Measurements from ENCODE around the gene MDFIC.

MDFIC gene

DNA sequence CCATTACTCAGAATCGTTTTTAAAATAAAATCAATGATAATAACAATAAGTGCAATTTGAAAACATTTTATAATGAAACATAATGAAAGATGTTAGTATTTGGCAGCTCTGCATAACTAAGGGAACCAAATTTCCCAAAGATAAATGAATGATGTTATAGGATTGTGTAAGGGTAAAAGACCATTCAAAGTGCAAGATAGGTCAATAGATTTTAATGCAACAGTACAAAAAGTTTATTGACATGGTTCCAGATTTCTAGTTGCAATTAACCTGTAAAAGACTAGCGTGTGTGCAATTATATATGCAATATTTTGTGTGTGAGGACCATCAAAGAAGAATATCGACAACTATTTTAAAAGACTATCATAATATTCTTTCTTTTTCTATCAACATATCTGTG, 122.3 kb downstream of the MDFIC start:
- no peak for DNase-seq

DNA sequence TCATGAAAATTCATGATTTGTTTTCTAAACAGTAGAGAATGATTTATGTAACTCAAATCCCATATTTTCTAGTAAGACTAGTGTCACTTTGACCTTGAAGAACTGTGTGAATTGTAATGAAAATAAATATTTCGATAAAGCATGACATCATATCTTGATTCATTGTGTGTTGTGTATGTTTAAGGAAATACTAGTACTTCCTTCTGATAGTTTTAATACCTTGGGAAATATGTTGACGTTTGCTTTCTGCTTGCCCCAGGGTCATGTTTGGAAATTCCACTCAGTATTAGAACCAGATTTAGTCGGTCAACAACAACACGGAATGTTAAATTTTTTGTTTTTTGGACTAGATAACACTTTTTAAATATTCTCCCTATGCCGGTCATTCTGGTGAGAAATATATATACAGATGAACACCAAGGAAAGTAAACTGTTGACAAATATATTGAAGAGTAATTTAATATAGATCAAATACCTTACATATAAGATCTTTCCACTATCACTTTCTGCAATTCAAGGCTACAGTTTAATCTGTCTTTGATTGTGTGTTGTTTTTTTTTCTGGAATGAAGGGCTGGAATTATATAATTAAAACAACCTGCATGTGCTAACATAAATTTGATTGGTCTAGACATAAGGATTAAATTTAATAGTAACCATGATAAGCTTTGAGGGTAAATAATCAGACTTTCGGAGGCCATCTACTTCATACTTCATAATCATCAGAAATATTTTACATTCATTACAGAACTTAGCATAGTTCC, 126.2 kb downstream of the MDFIC start:
- no peak for DNase-seq

DNA sequence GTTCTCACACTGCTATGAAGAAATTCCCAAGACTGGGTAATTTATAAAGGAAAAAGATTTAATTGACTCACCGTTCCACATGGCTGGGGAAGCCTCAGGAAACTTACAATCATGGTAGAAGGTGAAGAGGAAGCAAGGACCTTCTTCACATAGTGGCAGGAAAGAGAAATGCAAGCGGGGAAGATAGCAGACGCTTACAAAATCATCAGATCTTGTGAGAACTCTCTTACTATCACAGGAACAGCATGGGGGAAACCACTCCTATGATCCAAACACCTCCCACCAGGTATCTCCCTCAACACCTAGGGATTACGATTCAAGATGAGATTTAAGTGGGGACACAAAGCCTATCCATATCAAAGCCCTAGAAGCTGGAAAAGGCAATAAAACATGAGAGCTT, 130.8 kb downstream of the MDFIC start:
- DNase-seq: no peak

DNA sequence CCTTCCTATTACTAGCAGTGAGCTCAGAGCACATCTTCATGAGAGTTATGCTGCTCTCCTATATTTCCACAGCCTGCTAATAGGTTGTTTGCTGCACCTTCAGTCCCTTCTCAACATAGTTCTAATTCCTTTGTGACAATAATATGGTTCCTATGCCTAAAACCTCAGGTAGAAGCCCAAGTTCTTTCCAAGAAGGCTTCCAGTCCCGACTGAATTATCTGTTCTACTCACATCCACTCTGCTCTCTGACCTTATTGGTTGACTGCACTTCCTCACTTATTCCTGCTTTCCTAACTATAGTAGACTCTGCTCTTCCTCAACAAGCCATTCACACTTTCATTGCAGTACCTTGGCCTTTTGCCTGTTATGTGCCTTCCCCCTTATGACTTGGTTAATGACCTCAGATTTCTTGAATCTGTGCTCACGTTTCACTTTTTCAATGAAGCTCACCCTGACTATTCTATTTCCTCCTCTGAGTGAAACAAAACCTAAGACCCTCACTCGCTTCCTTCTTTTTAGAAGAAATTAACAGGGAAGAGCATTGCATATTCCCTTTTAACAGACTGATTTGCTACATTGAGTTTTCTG, 132.7 kb downstream of the MDFIC start:
- DNase-seq: no peak

DNA sequence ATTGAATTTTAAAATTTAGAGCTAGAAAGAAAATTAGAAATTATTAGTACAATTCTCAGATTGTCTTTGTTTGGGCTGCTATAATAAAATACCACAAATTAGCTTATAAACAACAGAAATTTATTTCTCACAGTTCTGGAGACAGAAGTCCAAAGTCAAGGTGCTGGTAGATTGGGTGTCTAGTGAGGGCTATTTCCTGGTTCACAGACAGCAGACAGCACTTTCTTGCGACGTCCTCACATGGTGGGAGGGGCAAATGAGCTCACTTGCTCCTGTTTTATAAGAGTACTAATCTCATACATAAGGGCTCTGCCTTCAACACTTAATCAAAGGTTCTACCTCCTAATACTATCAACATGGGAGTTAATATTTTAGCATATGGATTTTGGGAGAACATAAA, 134.1 kb downstream of the MDFIC start:
- DNase-seq: no peak

DNA sequence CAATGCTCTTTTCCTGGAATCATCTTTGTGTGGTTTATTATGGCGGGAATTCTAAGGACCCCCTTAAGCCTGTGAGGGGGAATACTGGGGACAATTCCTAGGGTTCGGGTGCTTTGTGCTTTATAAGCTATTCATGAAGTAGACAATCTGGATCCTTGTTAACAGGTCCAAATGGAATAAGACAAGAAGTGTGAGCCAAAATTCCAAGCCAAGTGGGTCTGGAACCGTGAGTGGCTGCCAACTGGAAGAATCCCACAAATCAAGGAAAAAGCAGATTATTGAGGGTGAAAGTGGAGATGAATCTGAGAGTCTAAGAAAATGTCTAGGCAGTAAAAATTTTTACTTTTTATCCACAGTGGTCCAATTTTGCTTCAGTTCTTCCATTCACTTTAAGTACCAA, 136.8 kb downstream of the MDFIC start:
- no peak for DNase-seq

DNA sequence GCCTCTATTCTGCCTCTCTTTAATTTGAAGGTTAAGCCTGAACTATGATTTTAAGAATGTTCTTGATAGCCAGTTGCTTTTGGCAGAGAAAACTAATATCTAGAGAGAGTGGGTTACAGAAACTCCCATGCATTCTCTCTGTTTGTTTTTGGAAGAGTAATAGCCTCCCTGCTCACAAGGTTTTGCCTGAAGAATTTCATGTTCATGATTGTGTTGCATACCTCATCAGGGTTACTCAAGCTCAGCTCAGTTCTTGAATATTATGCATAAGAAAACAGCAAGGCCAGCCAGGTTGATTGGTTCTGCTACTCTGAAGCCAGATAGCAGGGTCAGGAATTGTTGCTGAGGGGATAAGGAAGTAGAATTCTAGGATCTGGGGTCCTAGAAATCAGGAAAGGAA, 137.4 kb downstream of the MDFIC start:
- DNase-seq: no peak

DNA sequence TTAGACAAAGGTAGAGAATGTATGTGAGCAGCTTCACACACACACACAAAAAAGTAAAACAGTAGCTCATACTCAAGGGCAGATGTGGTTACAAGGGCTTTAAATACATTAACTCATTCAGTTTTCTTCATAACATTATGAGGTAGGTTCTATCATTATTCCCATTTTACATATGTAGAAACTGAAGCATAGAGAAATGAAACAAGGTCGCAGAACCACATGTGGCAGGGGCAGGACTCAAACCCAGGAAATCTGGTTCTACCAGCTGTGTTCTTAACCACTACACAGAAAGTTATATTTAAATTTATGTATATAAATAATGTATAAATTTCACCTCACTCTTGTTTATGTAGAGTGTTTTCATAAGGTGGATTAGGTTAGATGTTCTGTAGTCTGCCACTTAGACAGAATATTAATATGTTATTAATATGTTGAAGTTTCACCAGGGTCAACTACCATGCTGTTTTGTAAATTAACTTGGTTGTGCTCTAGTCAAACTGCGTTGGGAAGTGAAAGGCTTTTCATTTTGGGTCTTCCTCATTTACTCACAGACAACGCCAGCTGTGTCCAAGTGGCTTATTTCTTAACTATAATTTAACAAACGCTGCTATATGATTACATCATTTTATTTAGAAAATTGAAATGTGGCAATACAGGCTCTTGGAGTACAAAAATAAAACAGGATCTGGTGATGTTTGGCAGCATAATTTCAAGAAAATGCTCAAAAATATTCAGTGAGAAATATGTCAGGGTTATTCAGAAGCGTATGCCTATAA, 138.4 kb downstream of the MDFIC start:
- no peak for DNase-seq

DNA sequence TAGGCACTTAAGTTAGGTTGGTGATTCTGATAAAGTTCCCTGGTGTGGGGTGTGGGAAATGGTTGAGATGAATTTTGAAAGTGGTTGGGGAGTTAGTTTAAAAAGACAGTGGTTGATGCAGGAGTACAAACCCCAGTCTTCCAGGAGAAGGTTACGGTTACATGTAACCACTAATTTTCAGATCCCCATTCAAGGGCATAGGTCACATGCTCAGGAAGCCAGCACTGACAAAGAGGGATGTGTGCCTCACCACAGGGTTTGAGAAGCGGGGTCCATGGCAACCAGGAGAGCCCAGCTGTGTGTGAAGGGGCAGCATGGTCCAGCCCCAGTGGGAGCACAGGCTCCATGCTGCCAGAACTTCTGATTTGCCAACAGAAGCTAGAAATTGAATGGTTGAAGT, 144.2 kb downstream of the MDFIC start:
- DNase-seq: no peak

DNA sequence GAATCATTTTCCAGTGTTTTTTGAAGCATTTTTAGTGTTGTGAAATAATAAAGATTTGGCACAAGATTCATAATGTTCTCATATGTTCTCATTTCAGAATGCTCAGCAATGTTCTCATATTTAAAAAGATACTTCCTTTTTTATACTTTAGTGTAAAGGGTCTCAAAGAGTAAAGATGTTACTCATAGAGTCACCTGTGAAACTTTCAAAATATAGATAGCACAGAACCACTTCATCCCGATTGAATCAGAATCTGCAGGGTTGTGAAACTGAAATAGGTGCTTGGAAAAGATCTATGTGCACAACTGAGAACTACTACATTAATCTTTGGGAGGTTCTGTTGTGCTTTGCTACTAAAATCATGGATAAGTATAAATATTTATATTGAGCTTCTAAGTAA, 144.7 kb downstream of the MDFIC start:
- DNase-seq: no peak

DNA sequence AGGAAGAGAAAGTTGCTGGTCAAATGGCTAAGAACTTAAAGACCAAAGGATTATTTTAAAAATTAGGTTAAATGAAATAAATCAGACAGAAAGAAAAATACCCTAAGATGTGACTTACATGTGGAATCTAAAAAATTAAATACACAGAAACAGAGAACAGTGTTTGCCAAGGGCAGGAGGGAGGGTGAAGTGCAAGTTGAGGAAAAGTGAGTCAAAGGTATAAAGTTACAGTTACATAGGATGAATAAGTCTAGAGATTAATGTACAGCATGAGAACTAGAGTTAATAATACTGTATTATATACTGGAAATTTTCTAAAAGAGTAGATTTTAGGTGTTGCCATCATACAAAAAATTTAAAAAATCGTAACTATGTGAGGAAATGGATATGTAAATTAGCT, 146.3 kb downstream of the MDFIC start:
- no peak for DNase-seq

All from RPMI8226 (cell line).